HCT116 (cell line): ENCODE results near the gene PTPRQ. TPM values are rescaled to one million over a fixed set of nuclear protein-coding genes. Genes with fewer than 3 reads are reported as not detected.

Experiments used
- ATAC-seq: fragments of 200-7000 bp; cut with Tn5 transposase; 2 replicates; pipeline ENCODE4 v1.9.1; 2020; ENCODE audit warnings: mild to moderate bottlenecking, moderate library complexity
- BruUV-seq: library from RNA; stranded (reverse); fragments of 400-500 nt; replicated peaks from 2 replicates; lab custom pipeline; 2021; lab: Mats Ljungman, UMichigan
- CTCF ChIA-PET: fragments of 300-600 bp; sonication (Branson Sonifier 250); formaldehyde crosslinking; loops from one replicate; lab custom pipeline; 2021; ENCODE audit warnings: antibody characterized with exemption; lab: Charles Lee
- POLR2A ChIA-PET: fragments of 300-600, 350-600 bp; sonication (Branson Sonifier 250); formaldehyde crosslinking; loops from one replicate; lab custom pipeline; 2021; ENCODE audit warnings: antibody characterized with exemption; lab: Charles Lee
- RAD21 ChIA-PET, 2 experiments: fragments of 300-600 bp; sonication (Branson Sonifier 250); formaldehyde crosslinking; loops; one replicate each; lab custom pipeline; 2023; ENCODE audit warnings: low total read pairs in 2 of 2; ENCODE audit not compliant: uncharacterized antibody in 2 of 2, unreplicated experiment in 2 of 2, low non-redundant PET in 1 of 2; lab: Charles Lee
- DNase-seq: peaks from one replicate; pipeline ENCODE4 v3.0.0-alpha.2; 2010; ENCODE audit warnings: low read depth, low spot score
- H2AFZ ChIP-seq: fragments of 200-600 bp; shearing (Covaris generic), sonication (generic); 2 replicates; pipeline ENCODE4 v1.6.1; 2017; ENCODE audit warnings: low read depth, mixed run types, mixed read lengths, antibody characterized with exemption, low read length; ENCODE audit not compliant: poor library complexity, severe bottlenecking
- H3K27ac ChIP-seq: 2 replicates; pipeline ENCODE4 v1.5.1; 2012; ENCODE audit warnings: low read depth, low read length
- H3K27me3 ChIP-seq: fragments of 200-600 bp; sonication (generic); 2 replicates; pipeline ENCODE4 v1.6.1; 2016; ENCODE audit warnings: mixed run types, low read length, mixed read lengths; ENCODE audit not compliant: insufficient read depth
- H3K36me3 ChIP-seq, 2 experiments: fragments of 200-500 bp in 1 of 2; fragments of 200-600 bp in 1 of 2; sonication (Bioruptor generic) in 1 of 2; sonication (generic) in 1 of 2; 2 replicates each; pipeline versions ENCODE4 v1.5.1 to v1.6.1; 2014 to 2016; ENCODE audit warnings: low read length in 2 of 2, inconsistent platforms in 1 of 2, mixed read lengths in 1 of 2, mixed run types in 1 of 2; ENCODE audit not compliant: insufficient read depth in 2 of 2, control insufficient read depth in 1 of 2
- H3K4me1 ChIP-seq, 2 experiments: fragments of 200-600 bp in 1 of 2; sonication (generic) in 1 of 2; 2 replicates each; pipeline versions ENCODE4 v1.5.1 to v1.6.1; 2012 to 2017; ENCODE audit warnings: low read length in 2 of 2, inconsistent platforms in 1 of 2, mild to moderate bottlenecking in 1 of 2, mixed read lengths in 1 of 2, mixed run types in 1 of 2, moderate library complexity in 1 of 2; ENCODE audit not compliant: insufficient read depth in 2 of 2, control insufficient read depth in 1 of 2
- H3K4me2 ChIP-seq: fragments of 200-600 bp; sonication (generic); 2 replicates; pipeline ENCODE4 v1.6.1; 2017; ENCODE audit warnings: mixed run types, low read length, mixed read lengths
- H3K4me3 ChIP-seq, 2 experiments: fragments of 200-600 bp in 1 of 2; sonication (generic) in 1 of 2; replicated peaks in 1 of 2; 2 replicates each; pipeline ENCODE4 v1.5.1; 2011 to 2016; ENCODE audit warnings: low read length in 2 of 2, control low read depth in 1 of 2, low read depth in 1 of 2, mild to moderate bottlenecking in 1 of 2, mixed read lengths in 1 of 2, mixed run types in 1 of 2
- H3K79me2 ChIP-seq: fragments of 200-600 bp; sonication (generic); 2 replicates; pipeline ENCODE4 v1.6.1; 2017; ENCODE audit warnings: mild to moderate bottlenecking, mixed run types, low read length, moderate library complexity, mixed read lengths; ENCODE audit not compliant: insufficient read depth
- H3K9ac ChIP-seq: fragments of 200-600 bp; sonication (generic); 2 replicates; pipeline ENCODE4 v1.6.1; 2016; ENCODE audit warnings: low read length, mixed read lengths
- H3K9me2 ChIP-seq: fragments of 200-600 bp; sonication (generic), shearing (Covaris generic); 2 replicates; pipeline ENCODE4 v1.6.1; 2017; ENCODE audit warnings: mixed run types, mild to moderate bottlenecking, moderate library complexity; ENCODE audit not compliant: insufficient read depth
- H3K9me3 ChIP-seq, 2 experiments: fragments of 200-500 bp in 1 of 2; fragments of 200-600 bp in 1 of 2; sonication (Bioruptor generic) in 1 of 2; sonication (generic) in 1 of 2; 2 replicates each; pipeline ENCODE4 v1.6.1; 2014 to 2017; ENCODE audit warnings: low read length in 2 of 2, mixed read lengths in 2 of 2, inconsistent platforms in 1 of 2, low read depth in 1 of 2, mild to moderate bottlenecking in 1 of 2, mixed run types in 1 of 2, moderate library complexity in 1 of 2; ENCODE audit not compliant: control insufficient read depth in 1 of 2, insufficient read depth in 1 of 2
- H4K20me1 ChIP-seq: fragments of 200-600 bp; sonication (generic), shearing (Covaris generic); 2 replicates; pipeline ENCODE4 v1.6.1; 2017; ENCODE audit warnings: mixed run types, mild to moderate bottlenecking, moderate library complexity; ENCODE audit not compliant: insufficient read depth
- CEBPB ChIP-seq: IDR thresholded peaks from 2 replicates; pipeline ENCODE4 v1.6.1; 2012; ENCODE audit warnings: low read depth
- EZH2 ChIP-seq: fragments of 200-600 bp; sonication (generic); IDR thresholded peaks from 2 replicates; pipeline ENCODE4 v1.6.1; 2017; ENCODE audit warnings: antibody characterized with exemption, mixed run types
- EZH2phosphoT487 ChIP-seq: fragments of 200-600 bp; IDR thresholded peaks from 2 replicates; pipeline ENCODE4 v1.6.1; 2018; ENCODE audit warnings: antibody characterized with exemption, borderline replicate concordance
- intact Hi-C: fragments of 100-400 bp; cut with micrococcal nuclease; formaldehyde crosslinking; loops from 2 replicates; pipeline ENCODE4 v1.10.0; 2022
- total RNA-seq: library from RNA; stranded (reverse); gene quantifications from one replicate; pipeline ENCODE4 v1.2.1, GENCODE V29; 2021; ENCODE audit not compliant: unreplicated experiment
- TF ChIP-seq, protein P1 (sequence below): IDR thresholded peaks from 2 replicates; pipeline ENCODE4 v1.6.1; 2012; ENCODE audit warnings: low read depth
- TF ChIP-seq, protein P2 (sequence below), 3 experiments: fragments of 200-600 bp in 1 of 3; sonication (generic) in 1 of 3; IDR thresholded peaks in 2 of 3; conservative IDR thresholded peaks in 1 of 3; 2 replicates each; pipeline ENCODE4 v1.5.1; 2012 to 2017; ENCODE audit warnings: low read depth in 2 of 3, low read length in 2 of 3, antibody characterized with exemption in 1 of 3, borderline replicate concordance in 1 of 3, control low read depth in 1 of 3, mild to moderate bottlenecking in 1 of 3, mixed read lengths in 1 of 3, mixed run types in 1 of 3, moderate library complexity in 1 of 3; ENCODE audit not compliant: insufficient read depth in 1 of 3

The PTPRQ gene
- total RNA-seq, 1 experiment from 2014 or later: not detected

DNA sequence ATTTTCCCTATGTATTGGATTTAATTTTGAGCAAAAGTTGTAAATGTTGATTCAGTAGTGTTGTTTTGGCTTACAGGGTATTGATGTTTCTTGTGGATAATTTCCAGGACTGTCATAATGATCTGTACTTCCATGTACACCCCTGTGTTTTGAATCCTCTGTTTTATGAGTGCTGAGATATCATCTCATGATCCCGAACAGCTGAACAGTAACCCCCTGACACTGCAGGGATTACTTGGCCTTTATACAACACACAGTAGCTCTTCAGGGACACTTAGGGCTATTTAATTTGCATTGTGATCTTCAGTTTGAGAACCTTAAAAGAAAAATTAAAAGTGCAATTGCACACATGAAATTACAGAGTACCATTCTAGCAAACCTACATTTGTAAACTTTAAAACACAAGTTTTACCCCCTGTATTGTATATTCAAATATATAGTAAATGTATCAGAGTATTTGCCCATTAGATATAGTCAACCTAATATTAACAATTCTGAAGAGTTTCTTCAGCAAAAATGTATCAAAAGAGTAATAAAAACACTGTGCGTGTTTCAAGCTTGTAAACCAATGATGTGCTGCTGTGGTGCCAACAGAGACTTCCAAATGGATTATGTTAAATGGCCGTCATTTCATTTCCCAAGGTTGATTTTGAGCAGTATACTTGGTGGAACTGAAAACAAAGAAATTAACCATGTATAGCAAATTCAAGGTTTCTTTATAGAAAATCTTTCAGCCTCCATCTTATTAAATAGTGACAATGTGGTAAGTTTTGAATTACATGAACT, 235.5 kb downstream of the PTPRQ start (continued):
- TF ChIP-seq, protein P1, sequence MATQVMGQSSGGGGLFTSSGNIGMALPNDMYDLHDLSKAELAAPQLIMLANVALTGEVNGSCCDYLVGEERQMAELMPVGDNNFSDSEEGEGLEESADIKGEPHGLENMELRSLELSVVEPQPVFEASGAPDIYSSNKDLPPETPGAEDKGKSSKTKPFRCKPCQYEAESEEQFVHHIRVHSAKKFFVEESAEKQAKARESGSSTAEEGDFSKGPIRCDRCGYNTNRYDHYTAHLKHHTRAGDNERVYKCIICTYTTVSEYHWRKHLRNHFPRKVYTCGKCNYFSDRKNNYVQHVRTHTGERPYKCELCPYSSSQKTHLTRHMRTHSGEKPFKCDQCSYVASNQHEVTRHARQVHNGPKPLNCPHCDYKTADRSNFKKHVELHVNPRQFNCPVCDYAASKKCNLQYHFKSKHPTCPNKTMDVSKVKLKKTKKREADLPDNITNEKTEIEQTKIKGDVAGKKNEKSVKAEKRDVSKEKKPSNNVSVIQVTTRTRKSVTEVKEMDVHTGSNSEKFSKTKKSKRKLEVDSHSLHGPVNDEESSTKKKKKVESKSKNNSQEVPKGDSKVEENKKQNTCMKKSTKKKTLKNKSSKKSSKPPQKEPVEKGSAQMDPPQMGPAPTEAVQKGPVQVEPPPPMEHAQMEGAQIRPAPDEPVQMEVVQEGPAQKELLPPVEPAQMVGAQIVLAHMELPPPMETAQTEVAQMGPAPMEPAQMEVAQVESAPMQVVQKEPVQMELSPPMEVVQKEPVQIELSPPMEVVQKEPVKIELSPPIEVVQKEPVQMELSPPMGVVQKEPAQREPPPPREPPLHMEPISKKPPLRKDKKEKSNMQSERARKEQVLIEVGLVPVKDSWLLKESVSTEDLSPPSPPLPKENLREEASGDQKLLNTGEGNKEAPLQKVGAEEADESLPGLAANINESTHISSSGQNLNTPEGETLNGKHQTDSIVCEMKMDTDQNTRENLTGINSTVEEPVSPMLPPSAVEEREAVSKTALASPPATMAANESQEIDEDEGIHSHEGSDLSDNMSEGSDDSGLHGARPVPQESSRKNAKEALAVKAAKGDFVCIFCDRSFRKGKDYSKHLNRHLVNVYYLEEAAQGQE: no peak

DNA sequence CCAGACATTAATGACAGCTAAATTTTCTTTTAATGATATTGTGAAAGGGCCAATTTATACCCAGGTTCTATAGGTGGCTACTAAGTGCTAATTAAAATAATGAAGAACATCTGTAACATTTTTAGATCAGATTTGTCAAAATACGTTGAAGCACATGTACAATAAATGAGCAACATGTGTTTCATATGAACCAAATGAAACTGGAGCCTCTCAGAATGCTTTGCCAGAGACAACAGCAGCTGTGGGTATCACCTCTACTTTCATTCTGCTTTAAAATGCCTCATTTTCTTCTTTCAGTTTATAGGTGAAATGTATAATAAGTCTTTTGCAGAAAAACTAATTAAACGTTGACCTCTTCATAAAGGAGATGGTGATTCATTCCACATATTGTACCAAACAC, 237.3 kb downstream of the PTPRQ start:
- intact Hi-C loops: no loop called here
- TF ChIP-seq, protein P1: no peak
- TF ChIP-seq, protein P2, sequence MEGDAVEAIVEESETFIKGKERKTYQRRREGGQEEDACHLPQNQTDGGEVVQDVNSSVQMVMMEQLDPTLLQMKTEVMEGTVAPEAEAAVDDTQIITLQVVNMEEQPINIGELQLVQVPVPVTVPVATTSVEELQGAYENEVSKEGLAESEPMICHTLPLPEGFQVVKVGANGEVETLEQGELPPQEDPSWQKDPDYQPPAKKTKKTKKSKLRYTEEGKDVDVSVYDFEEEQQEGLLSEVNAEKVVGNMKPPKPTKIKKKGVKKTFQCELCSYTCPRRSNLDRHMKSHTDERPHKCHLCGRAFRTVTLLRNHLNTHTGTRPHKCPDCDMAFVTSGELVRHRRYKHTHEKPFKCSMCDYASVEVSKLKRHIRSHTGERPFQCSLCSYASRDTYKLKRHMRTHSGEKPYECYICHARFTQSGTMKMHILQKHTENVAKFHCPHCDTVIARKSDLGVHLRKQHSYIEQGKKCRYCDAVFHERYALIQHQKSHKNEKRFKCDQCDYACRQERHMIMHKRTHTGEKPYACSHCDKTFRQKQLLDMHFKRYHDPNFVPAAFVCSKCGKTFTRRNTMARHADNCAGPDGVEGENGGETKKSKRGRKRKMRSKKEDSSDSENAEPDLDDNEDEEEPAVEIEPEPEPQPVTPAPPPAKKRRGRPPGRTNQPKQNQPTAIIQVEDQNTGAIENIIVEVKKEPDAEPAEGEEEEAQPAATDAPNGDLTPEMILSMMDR (IDR thresholded peaks at IDR 0.05 in 2 of 3, conservative IDR thresholded peaks at IDR 0.05 in 1 of 3; ENCODE audit: borderline replicate concordance in 1 of 3, insufficient read depth in 1 of 3, low read depth in 2 of 3, low read length in 2 of 3): no peak
- TF ChIP-seq EZH2phosphoT487 (no peak), EZH2 (no peak), CEBPB (no peak)
- no TSS peak for BruUV-seq
- Histone ChIP-seq H3K27ac (no peak overlapping the region), H3K9me3 (no peaks in the 10 kb centered on the region), H2AFZ (no peak overlapping the region), H3K9ac (no peak overlapping the region), H4K20me1 (no peaks in the 10 kb centered on the region), H3K4me1 (no peaks in the 10 kb centered on the region), H3K9me2 (no peaks in the 10 kb centered on the region), H3K36me3 (no peaks in the 10 kb centered on the region), H3K27me3 (peaks cover 9% of the 10 kb centered on the region), H3K4me3 (no peak overlapping the region), H3K79me2 (no peaks in the 10 kb centered on the region), H3K4me2 (no peak overlapping the region)
- ChIA-PET POLR2A (no interaction called here), RAD21 (no interaction called here), CTCF (interaction anchor here (1.4 kb wide), 1 partner anchor 8 kb away, joined by 4 read pairs; no protein-coding TSS in a partner anchor)
- ATAC-seq (no peak), DNase-seq (no peak)
